GM12878 (cell line): ENCODE measurements around the gene METTL8. TPM values are rescaled to one million over a fixed set of nuclear protein-coding genes. Genes with fewer than 3 reads are reported as not detected.
A peak's percentile ranks its signal among the peaks of the same experiment; 100 is the strongest.

Source experiments
- BHLHE40 ChIP-seq, 2 experiments: fragments of 450-650 bp in 1 of 2; IDR thresholded peaks; 2 replicates each; pipeline ENCODE4 v1.6.1; 2011 to 2017; ENCODE audit warnings: low read depth in 2 of 2, borderline replicate concordance in 1 of 2, improper control_type of control experiment in 1 of 2, low read length in 1 of 2, mild to moderate bottlenecking in 1 of 2
- BRCA1 ChIP-seq: IDR thresholded peaks from 2 replicates; pipeline ENCODE4 v1.6.1; 2011; ENCODE audit warnings: low read depth, low read length, improper control_type of control experiment
- FOXM1 ChIP-seq: IDR thresholded peaks from 2 replicates; pipeline ENCODE4 v1.6.1; 2012; ENCODE audit warnings: low read depth, mild to moderate bottlenecking, inconsistent platforms, low read length, moderate library complexity
- HCFC1 ChIP-seq: fragments of 150-350 bp; IDR thresholded peaks from 2 replicates; pipeline ENCODE4 v1.6.1; 2014; ENCODE audit warnings: low read length
- HDGF ChIP-seq: fragments of 450-650 bp; IDR thresholded peaks from 2 replicates; pipeline ENCODE4 v1.6.1; 2016; ENCODE audit warnings: antibody characterized with exemption
- MEF2A ChIP-seq: IDR thresholded peaks from 2 replicates; pipeline ENCODE4 v1.6.1; 2011; ENCODE audit warnings: low read depth, mild to moderate bottlenecking, low read length, moderate library complexity; ENCODE audit not compliant: insufficient read depth
- MTA3 ChIP-seq: IDR thresholded peaks from 2 replicates; pipeline ENCODE4 v1.6.1; 2012; ENCODE audit warnings: low read length, inconsistent platforms, borderline replicate concordance
- NBN ChIP-seq: fragments of 450-650 bp; IDR thresholded peaks from 2 replicates; pipeline ENCODE4 v1.6.1; 2016
- NFYA ChIP-seq: IDR thresholded peaks from 2 replicates; pipeline ENCODE4 v1.6.1; 2011; ENCODE audit warnings: low read depth, mild to moderate bottlenecking, low read length, improper control_type of control experiment, borderline replicate concordance
- NRF1 ChIP-seq: conservative IDR thresholded peaks from 2 replicates; pipeline ENCODE4 v1.6.1; 2011; ENCODE audit warnings: mild to moderate bottlenecking, low read depth, low read length, improper control_type of control experiment
- PAX5 ChIP-seq: IDR thresholded peaks from 2 replicates; pipeline ENCODE4 v1.6.1; 2011; ENCODE audit warnings: low read depth, low read length, borderline replicate concordance
- POLR2AphosphoS5 ChIP-seq: IDR thresholded peaks from 2 replicates; pipeline ENCODE4 v1.6.1; 2011; ENCODE audit warnings: mild to moderate bottlenecking, low read length, inconsistent platforms
- SREBF2 ChIP-seq: IDR thresholded peaks from 2 replicates; pipeline ENCODE4 v1.6.1; 2012; ENCODE audit warnings: mild to moderate bottlenecking, low read length
- SRF ChIP-seq, 2 experiments: IDR thresholded peaks; 2 replicates each; pipeline ENCODE4 v1.6.1; 2011; ENCODE audit warnings: low read depth in 2 of 2, low read length in 2 of 2, mild to moderate bottlenecking in 1 of 2, moderate library complexity in 1 of 2
- WRNIP1 ChIP-seq: IDR thresholded peaks from 2 replicates; pipeline ENCODE4 v1.6.1; 2011; ENCODE audit warnings: low read depth, low read length, improper control_type of control experiment, borderline replicate concordance
- polyA plus RNA-seq, 11 experiments: library from polyadenylated mRNA; depleted of rRNA in 4 of 11; unstranded in 6 of 11; stranded (reverse) in 5 of 11; fragments of >200 nt; fragmentation: Nextera tagmentation in 4 of 11; fragmentation: Illumina TruSeq in 1 of 11; extraction: Ambion mirVana in 4 of 11; extraction: Trizol in 1 of 11; gene quantifications; 1 replicate in 1 of 11; 2 replicates in 10 of 11; pipeline versions ENCODE4 v1.2.1 to v1.2.3, GENCODE V29; 2011 to 2016; ENCODE audit warnings: inconsistent platforms in 2 of 11, missing spikeins in 2 of 11, low read depth in 1 of 11
- total RNA-seq, 4 experiments: library from RNA; depleted of rRNA in 3 of 4; stranded (reverse); fragments of >200 nt in 3 of 4; fragmentation: Illumina TruSeq in 1 of 4; extraction: Trizol in 1 of 4; gene quantifications; 2 replicates each; pipeline versions ENCODE4 v1.2.1 to v1.2.3, GENCODE V29; 2013 to 2021
- TF ChIP-seq, protein P1 (sequence below): fragments of 450-650 bp; IDR thresholded peaks from 2 replicates; pipeline ENCODE4 v1.6.1; 2017; ENCODE audit warnings: mild to moderate bottlenecking, moderate library complexity
- TF ChIP-seq, protein P2 (sequence below): fragments of 150-350 bp; IDR thresholded peaks from 2 replicates; pipeline ENCODE4 v1.6.1; 2014; ENCODE audit warnings: mild to moderate bottlenecking, low read depth, low read length
- TF ChIP-seq, protein P3 (sequence below): fragments of 450-650 bp; IDR thresholded peaks from 2 replicates; pipeline ENCODE4 v1.6.1; 2016; ENCODE audit warnings: mild to moderate bottlenecking
- TF ChIP-seq, protein P4 (sequence below): fragments of 450-650 bp; IDR thresholded peaks from 2 replicates; pipeline ENCODE4 v1.6.1; 2017; ENCODE audit warnings: low read depth, mild to moderate bottlenecking, moderate library complexity
- TF ChIP-seq, protein P5 (sequence below): IDR thresholded peaks from 2 replicates; pipeline ENCODE4 v1.6.1; 2012; ENCODE audit warnings: low read depth, low read length, improper control_type of control experiment

METTL8 gene
- total and polyA plus RNA-seq, 10 of the 15 experiments (the other 5 are each of a cell fraction or from before 2014, with no cell fraction given), result 30.8 to 96.3 (median 51.5) TPM

DNA sequence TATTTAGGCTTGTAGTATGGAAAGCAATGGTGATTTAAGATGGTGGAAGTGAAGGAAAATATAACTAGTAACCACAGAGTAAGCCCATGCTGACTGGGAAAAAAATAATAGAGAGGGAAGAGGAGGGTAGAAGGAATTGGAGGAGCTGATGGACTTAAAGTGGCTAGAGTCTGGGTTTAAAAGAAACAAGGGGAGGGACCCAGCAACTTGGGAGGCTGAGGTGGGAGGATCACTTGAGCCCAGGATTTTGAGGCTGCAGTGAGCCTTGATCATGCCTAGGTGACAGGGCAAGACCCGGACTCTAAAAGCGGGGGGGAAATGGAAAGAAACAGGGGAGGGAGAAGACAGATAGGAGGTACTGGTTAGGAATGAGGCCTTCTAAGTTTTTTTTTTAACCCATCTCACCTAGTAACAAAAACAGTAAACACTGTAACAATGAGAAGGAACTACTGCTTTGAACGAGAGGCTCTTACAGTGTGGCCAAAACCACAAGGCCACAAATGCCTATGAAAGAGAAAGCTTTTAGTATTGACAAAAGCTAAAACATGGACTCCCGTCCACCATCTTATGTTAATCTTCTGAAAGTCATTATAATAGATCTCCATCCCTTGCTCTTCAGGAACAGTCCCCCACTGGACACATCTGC lies 26.6 kb downstream of the METTL8 start (continued):
- TF ChIP-seq, protein P1, sequence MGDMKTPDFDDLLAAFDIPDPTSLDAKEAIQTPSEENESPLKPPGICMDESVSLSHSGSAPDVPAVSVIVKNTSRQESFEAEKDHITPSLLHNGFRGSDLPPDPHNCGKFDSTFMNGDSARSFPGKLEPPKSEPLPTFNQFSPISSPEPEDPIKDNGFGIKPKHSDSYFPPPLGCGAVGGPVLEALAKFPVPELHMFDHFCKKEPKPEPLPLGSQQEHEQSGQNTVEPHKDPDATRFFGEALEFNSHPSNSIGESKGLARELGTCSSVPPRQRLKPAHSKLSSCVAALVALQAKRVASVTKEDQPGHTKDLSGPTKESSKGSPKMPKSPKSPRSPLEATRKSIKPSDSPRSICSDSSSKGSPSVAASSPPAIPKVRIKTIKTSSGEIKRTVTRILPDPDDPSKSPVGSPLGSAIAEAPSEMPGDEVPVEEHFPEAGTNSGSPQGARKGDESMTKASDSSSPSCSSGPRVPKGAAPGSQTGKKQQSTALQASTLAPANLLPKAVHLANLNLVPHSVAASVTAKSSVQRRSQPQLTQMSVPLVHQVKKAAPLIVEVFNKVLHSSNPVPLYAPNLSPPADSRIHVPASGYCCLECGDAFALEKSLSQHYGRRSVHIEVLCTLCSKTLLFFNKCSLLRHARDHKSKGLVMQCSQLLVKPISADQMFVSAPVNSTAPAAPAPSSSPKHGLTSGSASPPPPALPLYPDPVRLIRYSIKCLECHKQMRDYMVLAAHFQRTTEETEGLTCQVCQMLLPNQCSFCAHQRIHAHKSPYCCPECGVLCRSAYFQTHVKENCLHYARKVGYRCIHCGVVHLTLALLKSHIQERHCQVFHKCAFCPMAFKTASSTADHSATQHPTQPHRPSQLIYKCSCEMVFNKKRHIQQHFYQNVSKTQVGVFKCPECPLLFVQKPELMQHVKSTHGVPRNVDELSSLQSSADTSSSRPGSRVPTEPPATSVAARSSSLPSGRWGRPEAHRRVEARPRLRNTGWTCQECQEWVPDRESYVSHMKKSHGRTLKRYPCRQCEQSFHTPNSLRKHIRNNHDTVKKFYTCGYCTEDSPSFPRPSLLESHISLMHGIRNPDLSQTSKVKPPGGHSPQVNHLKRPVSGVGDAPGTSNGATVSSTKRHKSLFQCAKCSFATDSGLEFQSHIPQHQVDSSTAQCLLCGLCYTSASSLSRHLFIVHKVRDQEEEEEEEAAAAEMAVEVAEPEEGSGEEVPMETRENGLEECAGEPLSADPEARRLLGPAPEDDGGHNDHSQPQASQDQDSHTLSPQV, result peak; percentile 95
- TF ChIP-seq HCFC1, result 0 out of 2 replicates have a peak, but pooled peaks have one; percentile 26
- TF ChIP-seq POLR2AphosphoS5, result no peak
- peak in 1 of 2 experiments; percentile 52; a peak in 1 of 4 replicates for TF ChIP-seq BHLHE40 (IDR thresholded peaks at IDR 0.05; ENCODE audit: borderline replicate concordance in 1 of 2, low read depth in 2 of 2, low read length in 1 of 2)
- TF ChIP-seq SRF (IDR thresholded peaks at IDR 0.05; ENCODE audit: low read depth in 2 of 2, low read length in 2 of 2), result no peak
- TF ChIP-seq NRF1, result no peak
- TF ChIP-seq HDGF, result peak; percentile 94
- TF ChIP-seq NFYA, result no peak
- peak; percentile 55; the same call in 1 of the 2 replicates for TF ChIP-seq FOXM1
- TF ChIP-seq, protein P2, sequence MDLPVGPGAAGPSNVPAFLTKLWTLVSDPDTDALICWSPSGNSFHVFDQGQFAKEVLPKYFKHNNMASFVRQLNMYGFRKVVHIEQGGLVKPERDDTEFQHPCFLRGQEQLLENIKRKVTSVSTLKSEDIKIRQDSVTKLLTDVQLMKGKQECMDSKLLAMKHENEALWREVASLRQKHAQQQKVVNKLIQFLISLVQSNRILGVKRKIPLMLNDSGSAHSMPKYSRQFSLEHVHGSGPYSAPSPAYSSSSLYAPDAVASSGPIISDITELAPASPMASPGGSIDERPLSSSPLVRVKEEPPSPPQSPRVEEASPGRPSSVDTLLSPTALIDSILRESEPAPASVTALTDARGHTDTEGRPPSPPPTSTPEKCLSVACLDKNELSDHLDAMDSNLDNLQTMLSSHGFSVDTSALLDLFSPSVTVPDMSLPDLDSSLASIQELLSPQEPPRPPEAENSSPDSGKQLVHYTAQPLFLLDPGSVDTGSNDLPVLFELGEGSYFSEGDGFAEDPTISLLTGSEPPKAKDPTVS, result no peak
- peak; percentile 53; the same call in 1 of the 2 replicates for TF ChIP-seq NBN
- TF ChIP-seq MTA3, result peak; percentile 27; the same call in 1 of the 2 replicates
- TF ChIP-seq, protein P3, sequence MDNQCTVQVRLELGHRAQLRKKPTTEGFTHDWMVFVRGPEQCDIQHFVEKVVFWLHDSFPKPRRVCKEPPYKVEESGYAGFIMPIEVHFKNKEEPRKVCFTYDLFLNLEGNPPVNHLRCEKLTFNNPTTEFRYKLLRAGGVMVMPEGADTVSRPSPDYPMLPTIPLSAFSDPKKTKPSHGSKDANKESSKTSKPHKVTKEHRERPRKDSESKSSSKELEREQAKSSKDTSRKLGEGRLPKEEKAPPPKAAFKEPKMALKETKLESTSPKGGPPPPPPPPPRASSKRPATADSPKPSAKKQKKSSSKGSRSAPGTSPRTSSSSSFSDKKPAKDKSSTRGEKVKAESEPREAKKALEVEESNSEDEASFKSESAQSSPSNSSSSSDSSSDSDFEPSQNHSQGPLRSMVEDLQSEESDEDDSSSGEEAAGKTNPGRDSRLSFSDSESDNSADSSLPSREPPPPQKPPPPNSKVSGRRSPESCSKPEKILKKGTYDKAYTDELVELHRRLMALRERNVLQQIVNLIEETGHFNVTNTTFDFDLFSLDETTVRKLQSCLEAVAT, result peak; percentile 81
- peak; percentile 54; the same call in 1 of the 2 replicates for TF ChIP-seq MEF2A
- TF ChIP-seq BRCA1, result no peak
- no peak for TF ChIP-seq PAX5
- TF ChIP-seq, protein P4, sequence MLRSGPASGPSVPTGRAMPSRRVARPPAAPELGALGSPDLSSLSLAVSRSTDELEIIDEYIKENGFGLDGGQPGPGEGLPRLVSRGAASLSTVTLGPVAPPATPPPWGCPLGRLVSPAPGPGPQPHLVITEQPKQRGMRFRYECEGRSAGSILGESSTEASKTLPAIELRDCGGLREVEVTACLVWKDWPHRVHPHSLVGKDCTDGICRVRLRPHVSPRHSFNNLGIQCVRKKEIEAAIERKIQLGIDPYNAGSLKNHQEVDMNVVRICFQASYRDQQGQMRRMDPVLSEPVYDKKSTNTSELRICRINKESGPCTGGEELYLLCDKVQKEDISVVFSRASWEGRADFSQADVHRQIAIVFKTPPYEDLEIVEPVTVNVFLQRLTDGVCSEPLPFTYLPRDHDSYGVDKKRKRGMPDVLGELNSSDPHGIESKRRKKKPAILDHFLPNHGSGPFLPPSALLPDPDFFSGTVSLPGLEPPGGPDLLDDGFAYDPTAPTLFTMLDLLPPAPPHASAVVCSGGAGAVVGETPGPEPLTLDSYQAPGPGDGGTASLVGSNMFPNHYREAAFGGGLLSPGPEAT, result no peak; the same call in 1 of the 2 replicates
- TF ChIP-seq SREBF2, result no peak
- TF ChIP-seq, protein P5, sequence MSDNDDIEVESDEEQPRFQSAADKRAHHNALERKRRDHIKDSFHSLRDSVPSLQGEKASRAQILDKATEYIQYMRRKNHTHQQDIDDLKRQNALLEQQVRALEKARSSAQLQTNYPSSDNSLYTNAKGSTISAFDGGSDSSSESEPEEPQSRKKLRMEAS, result no peak
- TF ChIP-seq WRNIP1, result no peak
